Upper lobe of left lung (tissue), 6 donors: Measurements from ENCODE around the gene MICAL3. TPM values are rescaled to one million over a fixed set of nuclear protein-coding genes. Genes with fewer than 3 reads are reported as not detected.

Experiments used
- ATAC-seq, 2 donors: fragments of 200-7000 bp; cut with Tn5 transposase; one replicate each; pipeline ENCODE4 v1.9.1; 2022; ENCODE audit warnings: mild to moderate bottlenecking in 2 of 2, moderate library complexity in 2 of 2; ENCODE audit not compliant: low FRiP score in 2 of 2
- DNase-seq, 2 donors: peaks; one replicate each; pipeline ENCODE4 v3.0.0-alpha.2; 2019 to 2020
- H3K27ac ChIP-seq, 4 donors: fragments of 200-600 bp; sonication (generic); one replicate each; pipeline ENCODE4 v1.5.1; 2016 to 2019
- H3K27me3 ChIP-seq, 4 donors: fragments of 200-600 bp; sonication (generic); one replicate each; pipeline ENCODE4 v1.5.1; 2017 to 2019
- H3K36me3 ChIP-seq, 4 donors: fragments of 200-600 bp; sonication (generic); one replicate each; pipeline ENCODE4 v1.5.1; 2016 to 2019
- H3K4me1 ChIP-seq, 4 donors: fragments of 200-600 bp; sonication (generic); one replicate each; pipeline ENCODE4 v1.5.1; 2018 to 2019
- H3K4me3 ChIP-seq, 4 donors: fragments of 200-600 bp; sonication (generic); one replicate each; pipeline ENCODE4 v1.5.1; 2017 to 2019; ENCODE audit warnings: mild to moderate bottlenecking in 2 of 4, moderate library complexity in 1 of 4
- H3K9me3 ChIP-seq, 4 donors: fragments of 200-600 bp; sonication (generic); one replicate each; pipeline ENCODE4 v1.5.1; 2018 to 2019
- CTCF ChIP-seq, 6 experiments: fragments of 450-650 bp in 4 of 6; fragments of 200-600 bp in 2 of 6; sonication (generic) in 2 of 6; IDR thresholded peaks; one replicate each; pipeline ENCODE4 v1.5.1; 2016 to 2019; ENCODE audit warnings: antibody characterized with exemption in 6 of 6
- EP300 ChIP-seq, 4 donors: sonication (generic); formaldehyde crosslinking; IDR thresholded peaks; one replicate each; pipeline ENCODE4 v1.5.1; 2017; ENCODE audit warnings: antibody characterized with exemption in 4 of 4, control low read depth in 2 of 4
- POLR2A ChIP-seq, 4 donors: fragments of 450-650 bp; IDR thresholded peaks; one replicate each; pipeline ENCODE4 v1.5.1; 2016 to 2017; ENCODE audit warnings: antibody characterized with exemption in 4 of 4, mild to moderate bottlenecking in 2 of 4
- POLR2AphosphoS5 ChIP-seq, 2 donors: sonication (generic); formaldehyde crosslinking; IDR thresholded peaks; one replicate each; pipeline ENCODE4 v1.5.1; 2017; ENCODE audit warnings: antibody characterized with exemption in 2 of 2
- WGBS, 2 donors: methylation state at CpG; one replicate each; pipeline ENCODE4 v1.1.5; 2017 to 2018; 5-methylcytosine and 5-hydroxymethylcytosine counted together
- total RNA-seq, 6 donors: library from RNA; depleted of rRNA in 4 of 6; stranded (reverse); fragments of >200 nt in 4 of 6; gene quantifications; one replicate each; pipeline versions ENCODE4 v1.1.0 to v1.2.1, GENCODE V29; 2016 to 2021
- donor health status: DM: no; HTN: no; CAD: no; lungs with moderate emphysema.
- donor health status: DM: no; HTN: yes; CAD: no; lungs with severe emphysema.

The MICAL3 gene
- total RNA-seq, 6 donors from 2014 or later: 6.4 to 39.8 (median 23.4) TPM

- 85% methylated on average over 9 of the region's 9 CpGs for WGBS, 2 donors
- H3K4me3 ChIP-seq: no peak overlapping the region
- H3K27ac ChIP-seq: no peak overlapping the region
These were observed 116.7 kb downstream of the MICAL3 start for GRCh38 chr22:17907748-17908051.

GRCh38 chr22:17906978-17907747, 117.2 kb downstream of the MICAL3 start:
- Histone ChIP-seq H3K9me3 (no peaks in the 10 kb centered on the region), H3K36me3 (peaks cover 0 to 18% (median 2%) of the 10 kb centered on the region in 4 donors), H3K27me3 (no peaks in the 10 kb centered on the region), H3K4me3 (no peak overlapping the region), H3K4me1 (peaks cover 6 to 21% (median 12%) of the 10 kb centered on the region in 4 donors), H3K27ac (no peak overlapping the region)
- ATAC-seq (no peak), DNase-seq (no peak)
- TF ChIP-seq CTCF (IDR thresholded peaks at IDR 0.05) (no peak), POLR2AphosphoS5 (IDR thresholded peaks at IDR 0.05) (no peak), EP300 (IDR thresholded peaks at IDR 0.05) (no peak), POLR2A (IDR thresholded peaks at IDR 0.05) (no peak)
- 82 to 88% methylated on average over 16 of the region's 16 CpGs for WGBS, 2 donors

More at GRCh38 chr22:17907748-17908051, 116.7 kb downstream of the MICAL3 start:
- Histone ChIP-seq H3K27me3 (no peaks in the 10 kb centered on the region), H3K9me3 (no peaks in the 10 kb centered on the region), H3K36me3 (peaks cover 0 to 18% (median 2%) of the 10 kb centered on the region in 4 donors), H3K4me1 (peaks cover 6 to 21% (median 12%) of the 10 kb centered on the region in 4 donors)
- ATAC-seq (no peak), DNase-seq (no peak)
- TF ChIP-seq EP300 (IDR thresholded peaks at IDR 0.05): no peak
- TF ChIP-seq POLR2A (IDR thresholded peaks at IDR 0.05): no peak
- no peak for TF ChIP-seq POLR2AphosphoS5 (IDR thresholded peaks at IDR 0.05)
- no peak for TF ChIP-seq CTCF (IDR thresholded peaks at IDR 0.05)

GRCh38 chr22:17905445-17905844, 118.9 kb downstream of the MICAL3 start:
- DNase-seq: no peak
- 92 to 95% methylated on average over 8 of the region's 8 CpGs for WGBS, 2 donors
- H3K27ac ChIP-seq: no peak overlapping the region
- no peak for TF ChIP-seq POLR2AphosphoS5 (IDR thresholded peaks at IDR 0.05)
- TF ChIP-seq CTCF (IDR thresholded peaks at IDR 0.05): no peak
- TF ChIP-seq EP300 (IDR thresholded peaks at IDR 0.05): no peak
- no peak for TF ChIP-seq POLR2A (IDR thresholded peaks at IDR 0.05)
- no peaks in the 10 kb centered on the region for H3K27me3 ChIP-seq
- no peak for ATAC-seq
- H3K36me3 ChIP-seq: peaks cover 0 to 26% (median 2%) of the 10 kb centered on the region in 4 donors
- peaks cover 3 to 14% (median 5%) of the 10 kb centered on the region in 4 donors for H3K4me1 ChIP-seq
- no peaks in the 10 kb centered on the region for H3K9me3 ChIP-seq
- H3K4me3 ChIP-seq: no peak overlapping the region

- H3K4me3 ChIP-seq: no peak overlapping the region
- WGBS, 2 donors: 60 to 66% methylated on average over 9 to 10 of the region's 10 CpGs
- H3K27me3 ChIP-seq: no peaks in the 10 kb centered on the region
- TF ChIP-seq POLR2AphosphoS5 (IDR thresholded peaks at IDR 0.05) (no peak), POLR2A (IDR thresholded peaks at IDR 0.05) (no peak), CTCF (IDR thresholded peaks at IDR 0.05) (peak in 1 of 6 experiments; percentile 16)
- DNase-seq: no peak
- no peaks in the 10 kb centered on the region for H3K9me3 ChIP-seq
- H3K27ac ChIP-seq: no peak overlapping the region
- peaks cover 0 to 42% (median 2%) of the 10 kb centered on the region in 4 donors for H3K36me3 ChIP-seq
- H3K4me1 ChIP-seq: peaks cover 0 to 8% (median 0%) of the 10 kb centered on the region in 4 donors
- ATAC-seq: no peak
These were observed 120.6 kb downstream of the MICAL3 start for GRCh38 chr22:17903564-17904295.
